NCI-H69 (cell line): Measurements from ENCODE around the gene HID1.
"Not testable (repeated sequence)": the region's sequence is repeated elsewhere in the genome, so short reads cannot be mapped to it uniquely, and the experiment has no call there.

Experiments
- DNase-seq: peaks from one replicate; lab custom pipeline; 2025; lab: John Stamatoyannopoulos, UW

Gene HID1

DNA sequence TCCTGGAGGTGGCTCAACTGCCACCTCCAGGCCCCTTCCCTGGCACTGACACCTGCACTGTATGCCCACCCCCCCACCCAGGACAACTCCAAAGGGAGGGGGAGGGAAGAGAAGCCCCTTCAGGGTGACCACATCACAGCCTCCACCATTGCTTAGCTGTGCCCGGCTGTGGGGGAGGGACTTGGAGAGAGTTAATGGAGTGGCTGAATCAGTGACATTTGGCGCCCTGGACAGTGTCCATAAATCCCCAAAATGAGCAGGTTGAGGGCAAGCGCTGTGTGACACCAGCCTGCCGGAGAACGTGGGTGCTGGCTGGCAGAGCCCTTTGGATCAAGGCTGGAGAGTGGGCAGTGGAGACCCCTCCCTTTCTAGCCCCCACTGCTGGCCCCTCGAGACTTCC lies 50.4 kb downstream of the HID1 start:
- peak; percentile 21 for DNase-seq

DNA sequence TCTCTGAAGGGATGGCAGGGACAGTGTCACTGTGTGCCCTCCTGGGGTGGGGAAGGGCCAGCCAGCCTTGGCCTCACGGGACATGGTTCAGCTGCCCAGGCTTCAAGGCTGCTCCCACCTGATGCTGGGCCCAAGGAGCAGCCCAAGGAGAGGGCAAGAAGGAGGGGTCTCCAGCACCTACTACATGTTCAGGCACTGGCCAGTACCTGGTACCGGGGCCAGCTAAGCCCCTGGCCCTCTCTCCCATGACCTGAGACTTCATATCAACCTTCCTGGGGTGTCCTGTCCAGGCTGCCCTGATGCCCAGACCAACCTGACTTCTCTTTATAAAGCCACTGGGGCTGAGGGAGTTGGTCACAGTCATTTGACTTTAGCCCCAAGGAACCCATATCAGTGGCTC lies 50.8 kb downstream of the HID1 start:
- no peak for DNase-seq

DNA sequence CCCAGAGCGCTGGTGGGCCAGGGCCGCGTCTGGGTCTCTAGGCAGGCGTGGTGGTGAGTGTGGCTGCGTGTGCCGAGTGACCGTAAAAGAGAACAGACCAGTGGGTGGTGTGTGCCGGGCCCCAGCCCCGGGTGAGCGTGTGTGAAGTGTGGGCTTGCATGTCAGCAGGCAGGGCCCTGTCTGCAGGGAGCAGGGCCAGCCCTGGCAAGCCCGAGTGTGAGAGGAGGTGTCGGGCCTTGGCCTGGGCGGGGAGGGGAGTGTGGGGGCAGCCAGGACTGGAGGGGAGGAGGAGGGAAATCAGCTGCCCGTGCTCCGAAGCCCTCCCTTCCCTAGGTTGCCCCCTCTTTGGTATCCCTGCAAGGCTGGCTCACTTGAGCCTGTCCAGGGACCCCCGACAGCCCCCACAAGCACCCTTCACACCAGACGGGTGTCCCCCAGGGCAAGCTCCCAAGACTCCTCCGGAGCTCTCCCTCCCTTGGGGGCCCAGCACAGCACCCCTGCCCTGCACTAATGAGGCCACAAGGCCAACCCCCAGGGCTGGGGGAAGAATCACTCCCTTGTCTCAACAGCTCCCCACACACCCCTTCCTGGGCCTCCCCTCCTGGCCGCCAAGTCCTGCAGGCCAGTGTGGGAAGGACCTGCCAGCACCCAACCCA lies 51.4 kb downstream of the HID1 start:
- DNase-seq = peak; percentile 36

DNA sequence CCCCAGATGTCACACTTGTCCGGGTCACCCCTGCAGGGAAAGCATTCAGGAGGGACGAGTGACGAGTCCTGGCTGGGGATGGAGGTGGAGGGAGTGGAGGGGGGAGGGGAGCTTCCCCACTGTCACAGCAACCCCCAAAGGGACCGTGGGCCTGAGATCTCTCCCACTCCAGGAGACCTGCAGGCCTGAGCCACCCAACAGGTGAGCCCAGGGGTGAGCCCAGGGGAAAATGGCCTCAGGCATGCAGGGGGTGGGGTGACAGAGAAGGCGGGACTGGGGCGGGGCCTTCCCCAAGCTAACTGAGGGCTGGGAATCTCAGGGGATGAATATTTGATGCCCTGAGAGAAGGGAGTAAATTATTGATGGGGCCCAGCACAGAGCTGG lies 51.9 kb downstream of the HID1 start:
- peak; percentile 36 for DNase-seq

DNA sequence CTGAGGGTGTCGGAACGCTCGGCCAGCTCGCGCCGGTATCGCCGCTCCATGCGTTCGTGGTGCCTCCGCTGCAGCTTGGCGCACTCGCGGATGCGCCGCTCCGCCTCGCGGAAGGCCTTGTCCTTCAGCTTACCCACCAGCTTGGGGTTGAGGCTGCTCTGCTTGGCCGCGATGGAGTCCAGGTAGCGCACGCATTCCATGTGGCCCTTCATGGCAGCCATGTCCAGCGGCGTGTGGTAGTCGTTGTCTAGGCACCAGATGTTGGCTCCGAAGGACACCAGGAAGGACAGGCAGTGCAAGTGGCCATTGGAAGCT lies 52.3 kb downstream of the HID1 start:
- DNase-seq = no peak

DNA sequence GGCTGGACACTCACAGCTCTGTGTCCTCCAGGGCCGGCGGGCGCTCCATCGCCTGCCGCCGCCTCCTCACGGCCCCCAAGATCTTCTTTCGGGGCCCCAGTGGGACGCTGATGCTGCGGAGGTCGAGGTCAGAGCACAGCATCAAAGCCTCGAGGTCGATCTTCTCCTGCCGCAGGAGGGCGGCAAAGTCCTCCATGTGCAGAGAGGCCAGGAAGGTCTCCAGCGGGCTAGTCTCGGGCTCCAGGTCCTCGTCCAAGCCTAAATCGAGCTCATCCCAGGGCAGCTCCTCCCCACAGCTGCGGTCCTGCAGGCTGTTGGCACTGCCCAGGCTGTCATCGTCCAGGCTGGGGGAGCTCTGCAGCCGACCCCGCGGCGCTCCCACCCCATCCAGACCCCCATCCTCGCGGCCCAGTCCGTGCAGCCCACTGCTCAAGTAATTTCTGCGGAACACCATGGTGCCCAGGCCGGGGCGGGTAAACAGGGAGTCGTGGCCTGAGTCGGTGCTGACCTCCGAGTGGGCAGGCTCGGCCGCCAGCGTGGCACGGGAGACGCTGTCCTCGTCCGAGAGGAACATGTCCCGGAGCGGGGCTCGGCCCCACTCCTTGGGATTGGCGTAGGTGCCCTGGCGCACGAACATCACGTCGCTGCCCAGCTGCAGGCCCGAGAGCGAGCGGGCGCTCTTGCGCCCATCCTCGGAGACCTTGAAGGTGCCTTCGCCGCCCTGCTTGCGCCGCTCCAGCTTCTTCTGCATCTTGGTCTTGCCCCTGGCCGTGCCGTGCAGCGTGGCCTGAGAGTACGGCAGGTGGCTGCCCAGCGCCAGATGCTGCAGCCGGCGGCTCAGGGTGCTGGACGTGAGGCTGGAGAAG lies 52.9 kb downstream of the HID1 start:
- DNase-seq = no peak

DNA sequence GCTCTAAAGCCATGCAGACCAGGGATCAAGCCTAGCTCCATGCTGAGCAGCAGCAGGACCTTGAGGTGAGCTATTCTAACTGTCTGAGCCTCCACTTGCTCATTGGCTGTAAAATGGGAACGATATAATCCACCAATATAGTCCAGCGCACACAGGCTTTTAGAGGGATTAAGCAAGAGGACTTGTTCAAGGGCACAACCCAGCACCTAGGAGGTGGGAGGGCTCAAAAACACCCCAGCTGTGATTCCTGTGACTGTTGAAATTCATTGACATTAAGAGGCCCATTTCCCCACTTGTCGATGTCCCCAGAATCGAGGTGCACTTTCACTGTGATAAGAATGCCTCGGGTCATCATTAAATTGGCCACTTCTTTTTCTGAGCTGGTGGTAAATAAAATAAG lies 53.7 kb downstream of the HID1 start:
- no peak for DNase-seq

DNA sequence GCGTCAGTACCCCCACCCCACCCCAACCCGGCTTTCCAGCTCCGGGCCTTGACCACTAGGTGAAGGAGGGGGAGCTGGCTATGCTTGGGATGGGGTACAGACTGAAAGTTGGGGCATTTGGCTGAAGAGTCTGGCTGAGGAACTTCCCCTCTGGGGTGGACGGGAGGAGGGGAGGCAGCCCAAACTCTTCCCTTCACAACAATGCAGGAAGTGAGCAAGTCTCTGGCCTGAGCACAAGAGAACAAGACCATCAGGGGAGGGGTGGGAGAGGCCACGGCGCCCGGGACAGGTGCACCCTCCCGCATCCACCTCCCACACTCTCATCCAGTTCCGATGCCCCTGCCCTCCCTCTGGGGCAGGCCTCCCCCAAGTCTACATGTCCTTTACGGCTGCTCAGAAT lies 55.1 kb downstream of the HID1 start:
- no peak for DNase-seq

DNA sequence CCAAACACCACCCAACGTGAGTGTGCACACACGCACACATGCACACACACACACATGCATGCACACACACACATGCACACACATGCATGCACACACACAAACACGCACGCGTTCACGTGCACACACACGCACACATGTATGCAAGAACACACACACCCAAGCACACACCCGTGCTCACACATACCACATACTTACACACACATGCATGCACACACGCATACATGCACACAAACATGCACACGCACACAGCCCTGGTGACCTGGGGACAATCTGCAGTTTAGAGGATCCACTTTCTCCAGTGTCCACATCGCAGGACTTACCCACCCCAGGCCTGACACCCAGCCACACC lies 55.7 kb downstream of the HID1 start:
- DNase-seq = no peak

DNA sequence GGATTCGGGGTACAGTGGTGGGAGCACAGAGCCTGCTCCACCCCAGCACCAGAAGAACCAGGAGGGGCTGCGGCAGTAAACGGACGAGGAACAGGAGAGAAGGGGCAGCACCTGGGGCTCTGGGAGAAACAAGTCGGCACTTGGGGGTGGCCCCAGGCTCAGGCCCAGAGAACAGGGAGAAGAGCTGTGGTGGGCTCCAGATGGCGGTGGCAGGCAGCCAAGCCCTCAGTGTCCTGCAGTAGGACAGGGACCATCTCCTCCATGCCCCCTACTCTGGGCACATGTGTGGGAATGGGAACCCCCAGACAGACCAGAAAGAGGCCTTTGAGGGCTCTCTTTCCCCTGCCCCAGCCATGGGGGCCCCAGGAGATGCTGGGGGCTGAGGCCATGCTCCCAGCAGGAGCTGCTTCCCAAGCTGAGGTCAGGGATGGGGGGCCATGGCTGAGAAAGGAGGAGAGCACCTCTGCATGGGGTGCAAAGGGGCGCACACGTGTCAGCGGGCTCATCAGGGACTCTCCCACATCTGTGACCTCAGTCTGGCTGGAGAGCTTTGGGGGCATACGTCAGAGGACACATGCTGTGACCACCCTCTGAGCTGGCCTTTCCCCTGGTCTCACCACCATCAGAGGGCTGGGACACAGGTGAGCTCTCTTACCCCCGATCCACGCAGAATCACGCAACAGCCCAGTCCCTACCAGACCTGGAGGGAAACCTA lies 56.3 kb downstream of the HID1 start:
- no peak for DNase-seq

DNA sequence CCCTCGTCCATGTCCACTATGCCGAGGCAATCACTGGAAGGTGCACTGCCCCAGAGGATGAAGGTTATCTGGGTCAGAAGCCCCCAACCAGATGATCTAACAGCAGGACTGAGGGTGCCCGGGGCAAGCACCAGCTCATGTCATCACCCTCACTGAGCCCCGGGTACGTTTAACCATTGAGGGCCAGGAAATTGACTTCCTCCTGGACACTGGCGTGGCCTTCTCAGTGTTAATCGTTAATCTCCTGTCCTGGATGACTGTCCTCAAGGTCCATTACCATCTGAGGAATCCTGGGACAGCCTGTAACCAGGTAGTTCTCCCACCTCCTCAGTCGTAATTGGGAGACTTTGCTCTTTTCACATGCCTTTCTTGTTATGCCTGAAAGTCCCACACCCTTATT lies 61.1 kb downstream of the HID1 start:
- DNase-seq = not testable (repeated sequence)

DNA sequence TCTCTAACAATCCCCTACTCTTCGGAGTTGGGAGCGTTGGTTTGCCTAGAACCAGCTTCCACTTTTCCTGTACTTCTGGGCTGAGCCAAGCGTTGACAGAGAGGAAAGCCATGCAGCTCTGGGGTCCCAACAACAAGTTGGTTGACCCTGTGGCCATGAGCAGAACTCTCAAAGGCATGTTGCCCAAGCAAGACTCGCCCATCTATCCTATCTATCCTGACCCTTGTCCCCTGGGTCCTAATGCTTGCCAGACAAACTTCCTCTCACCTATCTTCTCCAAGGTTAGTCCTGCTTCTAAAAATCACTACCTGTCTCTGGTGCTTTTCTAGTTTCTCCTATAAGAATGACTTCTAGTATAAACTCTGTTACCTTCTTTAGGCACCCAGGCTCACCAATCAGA lies 63.5 kb downstream of the HID1 start:
- not testable (repeated sequence) for DNase-seq

DNA sequence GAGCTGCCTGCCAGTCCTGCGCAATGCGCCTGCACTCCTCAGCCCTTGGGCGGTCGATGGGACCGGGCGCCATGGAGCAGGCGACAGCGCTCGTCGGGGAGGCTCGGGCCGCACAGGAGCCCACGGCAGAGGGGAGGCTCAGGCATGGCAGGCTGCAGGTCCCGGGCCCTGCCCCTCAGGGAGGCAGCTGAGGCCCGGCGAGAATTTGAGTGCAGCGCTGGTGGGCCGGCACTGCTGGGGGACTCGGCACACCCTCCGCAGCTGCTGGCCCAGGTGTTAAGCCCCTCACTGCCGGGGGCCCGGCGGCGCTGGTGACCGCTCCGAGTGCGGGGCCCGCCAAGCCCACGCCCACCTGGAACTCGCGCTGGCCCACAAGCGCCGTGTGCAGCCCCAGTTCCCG lies 65.5 kb downstream of the HID1 start:
- no peak for DNase-seq

DNA sequence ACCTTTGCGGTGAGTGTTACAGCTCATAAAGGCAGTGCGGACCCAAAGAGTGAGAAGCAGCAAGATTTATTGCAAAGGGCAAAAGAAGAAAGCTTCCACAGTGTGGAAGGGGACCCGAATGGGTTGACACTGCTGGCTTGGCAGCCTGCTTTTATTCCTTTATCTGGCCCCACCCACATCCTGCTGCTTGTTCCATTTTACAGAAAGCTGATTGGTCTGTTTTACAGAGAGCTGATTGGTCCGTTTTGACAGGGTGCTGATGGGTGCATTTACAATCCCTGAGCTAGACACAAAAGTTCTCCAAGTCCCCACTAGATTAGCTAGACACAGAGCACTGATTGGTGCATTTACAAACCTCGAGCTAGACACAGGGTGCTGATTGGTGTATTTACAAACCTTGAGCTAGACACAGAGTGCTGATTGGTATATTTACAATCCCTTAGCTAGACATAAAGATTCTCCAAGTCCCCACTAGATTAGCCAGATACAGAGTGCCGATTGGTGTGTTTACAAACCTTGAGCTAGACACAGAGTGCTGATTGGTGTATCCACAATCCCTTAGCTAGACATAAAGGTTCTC lies 66.3 kb downstream of the HID1 start:
- DNase-seq = peak; percentile 16

DNA sequence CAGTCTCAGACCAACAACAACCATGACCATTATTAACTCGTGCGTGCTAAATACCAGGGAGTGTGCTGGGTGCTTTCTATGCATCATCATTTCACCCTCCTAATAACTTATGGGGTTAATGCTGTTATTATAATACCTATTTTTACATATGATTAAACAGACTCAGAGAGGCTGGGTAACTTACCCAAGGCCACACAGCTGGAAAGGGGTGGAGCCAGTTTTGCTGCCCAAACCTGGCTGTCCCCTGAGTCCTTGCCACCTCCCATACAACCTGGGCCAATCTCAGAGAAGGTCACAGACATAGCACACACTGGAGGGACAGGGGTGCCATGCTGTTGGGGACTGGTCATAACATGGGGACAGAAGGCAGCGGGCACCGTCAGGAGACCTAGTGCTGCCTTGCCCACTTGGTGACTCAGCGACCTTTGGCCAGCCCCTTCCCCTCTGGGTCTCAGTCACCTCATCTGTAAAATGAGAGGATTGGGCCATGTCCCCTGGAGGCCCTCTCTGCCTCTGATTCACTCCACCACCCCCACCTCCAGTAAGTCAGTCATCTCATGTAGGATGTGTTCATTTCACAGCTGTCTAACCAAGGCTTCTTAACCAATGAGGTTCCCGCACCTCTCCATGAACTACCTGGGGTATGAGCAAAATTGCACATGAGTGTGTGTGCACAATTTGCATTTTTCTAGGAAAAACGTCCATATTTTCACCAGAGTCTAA lies 67.7 kb downstream of the HID1 start:
- DNase-seq = no peak

DNA sequence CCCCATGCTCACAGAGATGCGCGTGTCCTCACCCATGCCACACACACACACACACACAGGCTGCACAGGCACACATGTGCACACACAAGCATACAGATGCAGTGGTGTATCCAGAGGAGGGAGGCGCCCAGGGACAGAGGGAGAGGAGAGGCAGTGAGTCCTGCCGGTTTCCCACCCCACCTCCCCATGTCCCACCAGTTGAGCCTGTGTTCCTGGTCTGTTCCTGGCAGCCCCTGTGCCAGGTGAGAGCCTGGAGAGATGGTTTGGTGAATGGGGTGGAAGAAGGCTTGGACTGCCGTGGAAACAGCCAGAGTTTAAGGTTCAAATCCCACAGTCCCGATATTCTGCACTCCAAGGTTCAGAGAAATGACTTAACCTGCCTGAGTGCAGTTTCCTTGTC lies 68.9 kb downstream of the HID1 start:
- DNase-seq = no peak

DNA sequence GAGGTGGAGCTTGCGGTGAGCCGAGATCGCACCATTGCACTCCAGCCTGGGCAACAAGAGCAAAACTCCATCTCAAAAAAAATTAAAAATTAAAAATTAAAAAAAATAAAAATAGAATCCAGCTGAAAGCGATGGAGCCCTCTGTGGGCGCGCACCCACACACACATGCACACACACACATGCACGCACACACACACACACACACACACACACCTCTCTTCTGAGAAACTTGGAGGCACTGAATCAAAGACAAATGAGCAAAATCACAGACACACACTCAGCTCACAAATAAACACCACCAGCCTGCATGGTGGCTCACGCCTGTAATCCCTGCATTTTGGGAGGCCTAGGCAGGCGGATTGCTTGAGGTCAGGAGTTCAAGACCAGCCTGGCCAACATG lies 69.5 kb downstream of the HID1 start:
- DNase-seq = no peak

DNA sequence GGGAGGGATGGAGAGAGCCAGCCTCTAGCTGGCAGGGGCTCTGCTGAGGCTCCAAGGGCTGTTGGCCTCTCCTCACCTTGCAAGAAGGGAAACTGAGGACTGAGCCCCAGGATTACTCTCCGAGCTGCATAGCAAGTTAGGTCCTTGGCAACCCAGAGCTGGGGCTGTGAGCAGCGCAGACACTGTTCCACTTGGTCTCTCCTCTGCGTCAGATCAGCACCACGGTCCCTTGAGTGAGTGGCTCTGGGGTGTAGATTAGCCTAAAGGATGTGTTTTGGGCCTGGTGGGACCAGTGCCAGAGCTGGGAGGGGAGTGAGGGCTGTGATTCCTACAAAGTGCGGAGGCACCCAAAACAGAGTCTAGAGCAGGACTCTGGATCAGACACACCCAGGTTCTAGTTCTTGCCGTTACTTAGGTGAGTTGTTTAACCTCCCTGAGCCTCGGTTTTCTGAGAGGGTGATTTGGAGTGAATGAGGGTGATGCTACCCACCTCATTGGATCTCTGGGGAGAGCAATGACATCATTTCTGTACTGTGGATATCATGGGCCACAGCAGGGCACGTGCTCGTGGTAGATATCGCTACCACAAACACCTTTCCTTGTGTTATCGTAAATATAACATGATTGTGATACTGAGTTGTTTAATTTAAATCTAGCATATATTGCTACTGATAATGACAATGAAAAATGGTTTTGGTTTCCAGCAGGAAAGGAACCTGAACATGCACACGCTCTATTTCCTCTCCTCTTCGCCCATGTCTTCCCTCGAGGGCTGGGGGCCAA lies 71.0 kb downstream of the HID1 start:
- DNase-seq = no peak
